ENCODE data around the gene AUH. TPM values are rescaled to one million over a fixed set of nuclear protein-coding genes. Genes with fewer than 3 reads are reported as not detected.

AUH gene
- total RNA-seq, 2 experiments from 2014 or later: 16.9 to 24.5 TPM

DNA sequence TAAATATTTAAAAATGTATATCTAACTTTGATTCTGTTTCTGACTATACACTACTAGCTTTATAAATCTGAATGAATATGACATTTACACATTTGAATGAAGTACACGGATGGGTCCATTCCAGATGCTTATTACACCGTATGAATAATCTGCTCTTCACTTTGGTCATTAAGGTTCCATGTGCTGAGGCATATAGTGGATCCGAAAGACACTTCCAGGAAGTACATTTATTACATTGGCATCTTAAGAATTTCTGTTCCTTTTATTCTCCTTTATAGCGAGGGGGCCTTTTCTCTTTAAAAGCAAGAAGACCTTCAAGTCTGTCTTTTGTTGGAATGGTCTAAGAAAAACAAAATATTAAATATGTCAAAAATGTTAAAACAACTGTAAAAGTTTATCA is 147.6 kb downstream of the AUH start:
- H3K9me3 ChIP-seq (ENCODE audit: low read length): peaks cover 4% of the 10 kb centered on the region; the same call in 1 of the 2 replicates
- CTCF ChIA-PET (ENCODE audit: unreplicated experiment): no interaction called here
- BruUV-seq (replicated peaks): no TSS peak
- POLR2A ChIA-PET: no interaction called here
- H3K27ac ChIP-seq (ENCODE audit: low read depth, low read length, poor library complexity, severe bottlenecking): no peak overlapping the region
- H3K79me2 ChIP-seq (ENCODE audit: insufficient read depth, low read depth, low read length): no peaks in the 10 kb centered on the region
- no peaks in the 10 kb centered on the region for H3K36me3 ChIP-seq (ENCODE audit: insufficient read depth, low read length)
- no peaks in the 10 kb centered on the region for H3K9me2 ChIP-seq (ENCODE audit: insufficient read depth, low read length)
- H3K4me3 ChIP-seq (ENCODE audit: low read depth, low read length, poor library complexity, severe bottlenecking): no peak overlapping the region
- no peaks in the 10 kb centered on the region for H4K20me1 ChIP-seq (ENCODE audit: insufficient read depth, low read length)
- H3K4me1 ChIP-seq (ENCODE audit: insufficient read depth, low read length, poor library complexity, severe bottlenecking): peaks cover 24% of the 10 kb centered on the region
- DNase-seq (ENCODE audit: low spot score): no peak
- no peak for TF ChIP-seq EZH2phosphoT487 (IDR thresholded peaks at IDR 0.05; ENCODE audit: borderline replicate concordance, low read depth, low read length)
- no peak overlapping the region for H3K4me2 ChIP-seq (ENCODE audit: low read length)
- H2AFZ ChIP-seq (ENCODE audit: low read length): no peak overlapping the region
- intact Hi-C loops (cut with micrococcal nuclease; ENCODE audit: unreplicated experiment): no loop called here

DNA sequence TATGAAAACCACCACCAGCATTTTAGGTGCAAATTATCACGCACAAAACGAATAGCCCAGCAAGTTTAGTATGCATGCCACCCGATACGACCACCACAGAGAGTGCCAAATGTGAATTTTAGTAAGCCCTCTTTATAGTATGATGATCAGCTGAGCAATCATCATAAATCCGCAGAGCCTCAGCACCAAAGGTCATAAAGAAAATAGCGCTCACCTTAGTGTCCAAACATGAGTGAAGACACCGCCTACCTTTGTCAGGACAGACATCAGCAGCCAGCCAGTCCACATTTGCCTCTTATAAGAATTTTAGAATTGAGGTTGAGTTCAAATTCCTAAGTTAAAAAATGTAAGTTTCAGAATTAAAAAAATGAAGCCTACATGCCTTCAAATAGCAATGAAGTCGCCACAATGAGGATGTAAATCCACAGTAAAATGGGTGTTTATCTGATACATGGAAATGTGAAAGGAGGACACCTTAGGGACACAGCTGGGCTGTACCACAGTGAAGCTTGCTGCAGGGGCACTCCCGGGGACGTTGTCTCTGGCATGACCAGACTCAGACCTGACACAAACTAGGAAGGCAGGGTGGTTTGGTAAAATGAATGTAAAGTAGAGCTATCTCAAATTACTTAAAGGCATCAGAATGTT is 149.0 kb downstream of the AUH start:
- Histone ChIP-seq H3K27ac (ENCODE audit: low read depth, low read length, poor library complexity, severe bottlenecking) (no peak overlapping the region), H3K4me3 (ENCODE audit: low read depth, low read length, poor library complexity, severe bottlenecking) (no peak overlapping the region), H3K9me3 (ENCODE audit: low read length) (peaks cover 5% of the 10 kb centered on the region; the same call in 1 of the 2 replicates), H3K4me2 (ENCODE audit: low read length) (no peak overlapping the region), H3K4me1 (ENCODE audit: insufficient read depth, low read length, poor library complexity, severe bottlenecking) (peaks cover 38% of the 10 kb centered on the region), H3K36me3 (ENCODE audit: insufficient read depth, low read length) (no peaks in the 10 kb centered on the region), H3K9me2 (ENCODE audit: insufficient read depth, low read length) (no peaks in the 10 kb centered on the region), H3K79me2 (ENCODE audit: insufficient read depth, low read depth, low read length) (no peaks in the 10 kb centered on the region), H4K20me1 (ENCODE audit: insufficient read depth, low read length) (no peaks in the 10 kb centered on the region), H2AFZ (ENCODE audit: low read length) (no peak overlapping the region)
- intact Hi-C loops (cut with micrococcal nuclease; ENCODE audit: unreplicated experiment): no loop called here
- CTCF ChIA-PET (ENCODE audit: unreplicated experiment): no interaction called here
- no TSS peak for BruUV-seq (replicated peaks)
- TF ChIP-seq, protein P1, sequence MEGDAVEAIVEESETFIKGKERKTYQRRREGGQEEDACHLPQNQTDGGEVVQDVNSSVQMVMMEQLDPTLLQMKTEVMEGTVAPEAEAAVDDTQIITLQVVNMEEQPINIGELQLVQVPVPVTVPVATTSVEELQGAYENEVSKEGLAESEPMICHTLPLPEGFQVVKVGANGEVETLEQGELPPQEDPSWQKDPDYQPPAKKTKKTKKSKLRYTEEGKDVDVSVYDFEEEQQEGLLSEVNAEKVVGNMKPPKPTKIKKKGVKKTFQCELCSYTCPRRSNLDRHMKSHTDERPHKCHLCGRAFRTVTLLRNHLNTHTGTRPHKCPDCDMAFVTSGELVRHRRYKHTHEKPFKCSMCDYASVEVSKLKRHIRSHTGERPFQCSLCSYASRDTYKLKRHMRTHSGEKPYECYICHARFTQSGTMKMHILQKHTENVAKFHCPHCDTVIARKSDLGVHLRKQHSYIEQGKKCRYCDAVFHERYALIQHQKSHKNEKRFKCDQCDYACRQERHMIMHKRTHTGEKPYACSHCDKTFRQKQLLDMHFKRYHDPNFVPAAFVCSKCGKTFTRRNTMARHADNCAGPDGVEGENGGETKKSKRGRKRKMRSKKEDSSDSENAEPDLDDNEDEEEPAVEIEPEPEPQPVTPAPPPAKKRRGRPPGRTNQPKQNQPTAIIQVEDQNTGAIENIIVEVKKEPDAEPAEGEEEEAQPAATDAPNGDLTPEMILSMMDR (conservative IDR thresholded peaks at IDR 0.05; ENCODE audit: low read length): no peak
- no peak for TF ChIP-seq EZH2phosphoT487 (IDR thresholded peaks at IDR 0.05; ENCODE audit: borderline replicate concordance, low read depth, low read length)
- peak; percentile 16 for DNase-seq (ENCODE audit: low spot score)
- POLR2A ChIA-PET: interaction anchor here (0.6 kb wide), 1 partner anchor 30 kb away, joined by 3 read pairs; no protein-coding TSS in a partner anchor

DNA sequence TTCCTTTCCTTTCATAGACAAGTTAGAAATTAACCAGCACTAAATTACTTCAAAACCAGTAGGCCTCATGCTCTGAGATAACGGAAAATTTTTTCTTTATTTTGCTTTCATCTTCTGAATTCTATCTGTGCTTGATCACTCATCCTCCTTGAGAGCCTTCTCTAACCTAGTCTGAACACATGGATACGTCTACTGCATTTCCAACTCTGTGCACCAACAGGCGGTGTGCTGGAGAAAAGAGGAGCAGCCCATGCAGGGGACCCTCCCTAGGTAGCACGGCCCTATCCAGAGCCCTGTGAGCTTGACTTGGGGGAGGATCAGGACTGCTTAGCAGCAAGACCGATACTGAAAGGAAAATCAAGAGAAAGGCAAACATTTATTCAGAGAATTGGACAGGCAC is 149.8 kb downstream of the AUH start:
- intact Hi-C loops (cut with micrococcal nuclease; ENCODE audit: unreplicated experiment): no loop called here
- POLR2A ChIA-PET: no interaction called here
- TF ChIP-seq EZH2phosphoT487 (IDR thresholded peaks at IDR 0.05; ENCODE audit: borderline replicate concordance, low read depth, low read length): no peak
- H3K4me1 ChIP-seq (ENCODE audit: insufficient read depth, low read length, poor library complexity, severe bottlenecking): peaks cover 46% of the 10 kb centered on the region
- peak overlapping the region; percentile 33 for H3K4me2 ChIP-seq (ENCODE audit: low read length)
- CTCF ChIA-PET (ENCODE audit: unreplicated experiment): no interaction called here
- peak overlapping the region; percentile 52; the same call in 1 of the 2 replicates for H2AFZ ChIP-seq (ENCODE audit: low read length)
- no peaks in the 10 kb centered on the region for H4K20me1 ChIP-seq (ENCODE audit: insufficient read depth, low read length)
- no peaks in the 10 kb centered on the region for H3K9me2 ChIP-seq (ENCODE audit: insufficient read depth, low read length)
- H3K9me3 ChIP-seq (ENCODE audit: low read length): peaks cover 5% of the 10 kb centered on the region; the same call in 1 of the 2 replicates
- no peak for DNase-seq (ENCODE audit: low spot score)
- H3K79me2 ChIP-seq (ENCODE audit: insufficient read depth, low read depth, low read length): no peaks in the 10 kb centered on the region
- BruUV-seq (replicated peaks): no TSS peak
- H3K4me3 ChIP-seq (ENCODE audit: low read depth, low read length, poor library complexity, severe bottlenecking): no peak overlapping the region
- no peaks in the 10 kb centered on the region for H3K36me3 ChIP-seq (ENCODE audit: insufficient read depth, low read length)
- no peak overlapping the region for H3K27ac ChIP-seq (ENCODE audit: low read depth, low read length, poor library complexity, severe bottlenecking)
